ENCODE measurements around the gene PCGF3. TPM values are rescaled to one million over a fixed set of nuclear protein-coding genes. Genes with fewer than 3 reads are reported as not detected.

PCGF3 gene
- total RNA-seq, 4 donors from 2014 or later: 14.5 to 31.9 (median 21.6) TPM

GRCh38 chr4:712916-713632 is 7.4 kb downstream of the PCGF3 start:
- H3K4me3 ChIP-seq: no peak overlapping the region
- no peak for TF ChIP-seq CTCF (IDR thresholded peaks at IDR 0.05 in 4 of 5, conservative IDR thresholded peaks at IDR 0.05 in 1 of 5)
- TF ChIP-seq POLR2A (IDR thresholded peaks at IDR 0.05): no peak
- H3K36me3 ChIP-seq: no peaks in the 10 kb centered on the region
- DNase-seq (no peak), ATAC-seq (no peak)
- no peaks in the 10 kb centered on the region for H3K9me3 ChIP-seq
- in situ Hi-C loops (cut with MboI; ENCODE audit: low sequenced_read_pairs in 4 of 4): no loop called here
- H3K4me1 ChIP-seq: peaks cover 12 to 16% of the 10 kb centered on the region in 2 donors
- intact Hi-C loops (cut with DNase I; ENCODE audit: low total_unique reads): no loop called here
- H3K27ac ChIP-seq: no peak overlapping the region
- H3K27me3 ChIP-seq: no peaks in the 10 kb centered on the region

- ATAC-seq (no peak), DNase-seq (no peak)
- H3K9me3 ChIP-seq: no peaks in the 10 kb centered on the region
- no peaks in the 10 kb centered on the region for H3K36me3 ChIP-seq
- no peaks in the 10 kb centered on the region for H3K27me3 ChIP-seq
- in situ Hi-C loops (cut with MboI; ENCODE audit: low sequenced_read_pairs in 4 of 4) (no loop called here), intact Hi-C loops (cut with DNase I; ENCODE audit: low total_unique reads) (no loop called here)
- H3K4me1 ChIP-seq: peaks cover 3 to 6% of the 10 kb centered on the region in 2 donors
- H3K4me3 ChIP-seq: no peak overlapping the region
- TF ChIP-seq POLR2A (IDR thresholded peaks at IDR 0.05) (no peak), CTCF (IDR thresholded peaks at IDR 0.05 in 4 of 5, conservative IDR thresholded peaks at IDR 0.05 in 1 of 5) (no peak)
- H3K27ac ChIP-seq: no peak overlapping the region
Measured at GRCh38 chr4:714087-714486, 8.5 kb downstream of the PCGF3 start.

GRCh38 chr4:717601-718320 is 12.1 kb downstream of the PCGF3 start:
- Histone ChIP-seq H3K36me3 (no peaks in the 10 kb centered on the region), H3K4me1 (no peaks in the 10 kb centered on the region), H3K27me3 (no peaks in the 10 kb centered on the region), H3K4me3 (no peak overlapping the region), H3K9me3 (no peaks in the 10 kb centered on the region), H3K27ac (no peak overlapping the region)
- in situ Hi-C loops (cut with MboI; ENCODE audit: low sequenced_read_pairs in 4 of 4): no loop called here
- intact Hi-C loops (cut with DNase I; ENCODE audit: low total_unique reads): no loop called here
- ATAC-seq (no peak), DNase-seq (no peak)
- TF ChIP-seq CTCF (IDR thresholded peaks at IDR 0.05 in 4 of 5, conservative IDR thresholded peaks at IDR 0.05 in 1 of 5): no peak
- TF ChIP-seq POLR2A (IDR thresholded peaks at IDR 0.05): no peak

- TF ChIP-seq POLR2A (IDR thresholded peaks at IDR 0.05) (no peak), CTCF (IDR thresholded peaks at IDR 0.05 in 4 of 5, conservative IDR thresholded peaks at IDR 0.05 in 1 of 5) (no peak)
- in situ Hi-C loops (cut with MboI; ENCODE audit: low sequenced_read_pairs in 4 of 4): no loop called here
- no peak for ATAC-seq
- H3K4me1 ChIP-seq: no peaks in the 10 kb centered on the region
- H3K9me3 ChIP-seq: no peaks in the 10 kb centered on the region
- DNase-seq: no peak
- no peak overlapping the region for H3K4me3 ChIP-seq
- H3K27me3 ChIP-seq: no peaks in the 10 kb centered on the region
- no peaks in the 10 kb centered on the region for H3K36me3 ChIP-seq
- H3K27ac ChIP-seq: no peak overlapping the region
- intact Hi-C loops (cut with DNase I; ENCODE audit: low total_unique reads): no loop called here
Measured at GRCh38 chr4:718460-718859, 12.8 kb downstream of the PCGF3 start.

All from gastrocnemius medialis (tissue), 4 donors.